Endodermal cell (in vitro differentiated cells): ENCODE measurements around the gene ATXN7L1. TPM values are rescaled to one million over a fixed set of nuclear protein-coding genes. Genes with fewer than 3 reads are reported as not detected.

ENCODE experiments used
- DNase-seq: peaks from one replicate; pipeline ENCODE4 v3.0.0-alpha.2; 2017
- H3K27ac ChIP-seq: 2 replicates; pipeline ENCODE4 v1.5.1; 2013; ENCODE audit warnings: mild to moderate bottlenecking, low read depth, low read length, moderate library complexity
- H3K27me3 ChIP-seq: 2 replicates; pipeline ENCODE4 v1.6.1; 2013; ENCODE audit warnings: mild to moderate bottlenecking, low read length, moderate library complexity; ENCODE audit not compliant: insufficient read depth, control insufficient read depth, poor library complexity, severe bottlenecking
- H3K36me3 ChIP-seq: 2 replicates; pipeline ENCODE4 v1.7.0; 2013; ENCODE audit warnings: mild to moderate bottlenecking, low read length, moderate library complexity; ENCODE audit not compliant: control insufficient read depth, insufficient read depth
- H3K4me1 ChIP-seq: one replicate; pipeline ENCODE4 v1.7.0; 2013; ENCODE audit warnings: low read length; ENCODE audit not compliant: control insufficient read depth, insufficient read depth
- H3K4me3 ChIP-seq: 2 replicates; pipeline ENCODE4 v1.5.1; 2013; ENCODE audit warnings: mild to moderate bottlenecking, low read length, moderate library complexity
- H3K9ac ChIP-seq: 2 replicates; pipeline ENCODE4 v1.6.1; 2013; ENCODE audit warnings: mild to moderate bottlenecking, low read length, moderate library complexity; ENCODE audit not compliant: poor library complexity, severe bottlenecking; ENCODE audit errors: extremely low read depth
- H3K9me3 ChIP-seq: 2 replicates; pipeline ENCODE4 v1.6.1; 2013; ENCODE audit warnings: mild to moderate bottlenecking, low read length, moderate library complexity; ENCODE audit not compliant: control insufficient read depth
- H3K27ac Mint-ChIP-seq: 2 replicates; pipeline ENCODE4 v1.8.0; 2020; ENCODE audit warnings: mixed read lengths
- H3K27me3 Mint-ChIP-seq: 2 replicates; pipeline ENCODE4 v1.8.0; 2021; ENCODE audit warnings: mild to moderate bottlenecking, mixed read lengths; ENCODE audit not compliant: insufficient read depth
- H3K36me3 Mint-ChIP-seq: 2 replicates; pipeline ENCODE4 v1.8.0; 2020; ENCODE audit warnings: low read depth, mixed read lengths
- H3K4me1 Mint-ChIP-seq: 2 replicates; pipeline ENCODE4 v1.8.0; 2020; ENCODE audit warnings: mixed read lengths
- H3K4me3 Mint-ChIP-seq: 2 replicates; pipeline ENCODE4 v1.8.0; 2020; ENCODE audit warnings: mild to moderate bottlenecking, moderate library complexity, mixed read lengths
- H3K9me3 Mint-ChIP-seq: 2 replicates; pipeline ENCODE4 v1.8.0; 2020; ENCODE audit warnings: mild to moderate bottlenecking, mixed read lengths
- CTCF ChIP-seq: fragments of 200-600 bp; sonication (generic); conservative IDR thresholded peaks from 2 replicates; pipeline ENCODE4 v1.5.0; 2021; ENCODE audit warnings: antibody characterized with exemption, mild to moderate bottlenecking
- WGBS, 2 experiments: methylation state at CpG; one replicate each; pipeline versions ENCODE4 v1.1.5 to v1.1.7; 2013; ENCODE audit warnings: missing lambda C conversion rate in 2 of 2, mixed read lengths in 1 of 2; ENCODE audit not compliant: insufficient coverage in 1 of 2, insufficient read length in 1 of 2; 5-methylcytosine and 5-hydroxymethylcytosine counted together
- total RNA-seq, 2 donors: library from RNA; stranded (reverse); fragmentation: NEBNext Ultra II Directional in 1 of 2; extraction: Animal tissue kit (Norgen Biotek cat#: 25700) in 1 of 2; gene quantifications; 2 replicates in 1 of 2; 3 replicates in 1 of 2; pipeline ENCODE4 v1.2.1, GENCODE V29; 2021

The ATXN7L1 gene
- total RNA-seq, 2 donors from 2014 or later = 16.9 to 30.4 TPM

- Mint-ChIP-seq H3K9me3 (no peaks in the 10 kb centered on the region), H3K27ac (no peak overlapping the region), H3K36me3 (peaks cover 5% of the 10 kb centered on the region), H3K4me1 (peaks cover 12% of the 10 kb centered on the region), H3K27me3 (no peaks in the 10 kb centered on the region), H3K4me3 (no peak overlapping the region)
- Histone ChIP-seq H3K4me1 (no peaks in the 10 kb centered on the region), H3K4me3 (no peak overlapping the region), H3K9me3 (no peaks in the 10 kb centered on the region), H3K36me3 (no peaks in the 10 kb centered on the region), H3K27me3 (no peaks in the 10 kb centered on the region), H3K27ac (no peak overlapping the region), H3K9ac (no peak overlapping the region)
- 90 to 100% methylated on average over 1 to 6 of the region's 6 CpGs for WGBS, 2 experiments
- DNase-seq = no peak
- TF ChIP-seq CTCF = no peak
Measured at GRCh38 chr7:105734233-105734632, 142.2 kb downstream of the ATXN7L1 start.

DNA sequence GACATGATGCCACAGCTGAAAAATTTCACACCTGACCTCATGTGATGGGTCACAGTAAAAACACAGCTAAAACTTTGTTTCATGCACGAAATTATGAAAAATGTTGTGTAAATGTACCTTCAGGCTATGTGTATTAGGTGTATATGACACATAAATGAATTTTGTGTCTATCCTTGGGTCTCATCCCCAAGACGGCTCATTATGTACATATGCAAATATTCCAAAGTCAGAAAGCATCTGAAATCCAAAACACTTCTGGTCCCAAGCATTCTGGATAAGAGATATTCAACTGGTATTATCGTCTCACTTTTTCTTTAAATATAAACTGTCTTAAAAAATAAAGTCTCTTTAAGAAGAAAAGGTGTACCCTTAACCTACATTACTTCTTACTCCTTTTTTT lies 145.4 kb downstream of the ATXN7L1 start:
- TF ChIP-seq CTCF = no peak
- no peaks in the 10 kb centered on the region for H3K27me3 Mint-ChIP-seq
- no peaks in the 10 kb centered on the region for H3K4me1 ChIP-seq
- H3K27ac Mint-ChIP-seq = no peak overlapping the region
- H3K4me1 Mint-ChIP-seq = peaks cover 10% of the 10 kb centered on the region
- DNase-seq = no peak
- no peak overlapping the region for H3K4me3 ChIP-seq
- no peak overlapping the region for H3K4me3 Mint-ChIP-seq
- 86% methylated on average over 3 of the region's 3 CpGs; no CpG with 5 or more reads in 1 of the 2 experiments for WGBS, 2 experiments
- H3K36me3 ChIP-seq = no peaks in the 10 kb centered on the region
- H3K9me3 ChIP-seq = no peaks in the 10 kb centered on the region
- H3K36me3 Mint-ChIP-seq = peaks cover 15% of the 10 kb centered on the region
- H3K27ac ChIP-seq = no peak overlapping the region
- H3K27me3 ChIP-seq = no peaks in the 10 kb centered on the region
- H3K9ac ChIP-seq = no peak overlapping the region
- no peaks in the 10 kb centered on the region for H3K9me3 Mint-ChIP-seq

- no peak for DNase-seq
- Histone ChIP-seq H3K27me3 (no peaks in the 10 kb centered on the region), H3K27ac (no peak overlapping the region), H3K36me3 (no peaks in the 10 kb centered on the region), H3K4me1 (no peaks in the 10 kb centered on the region), H3K9ac (no peak overlapping the region), H3K4me3 (no peak overlapping the region), H3K9me3 (no peaks in the 10 kb centered on the region)
- no peak for TF ChIP-seq CTCF
- H3K4me1 Mint-ChIP-seq = peaks cover 8% of the 10 kb centered on the region
- no peaks in the 10 kb centered on the region for H3K27me3 Mint-ChIP-seq
- H3K27ac Mint-ChIP-seq = no peak overlapping the region
- no peak overlapping the region for H3K4me3 Mint-ChIP-seq
- H3K9me3 Mint-ChIP-seq = no peaks in the 10 kb centered on the region
- 93 to 100% methylated on average over 2 of the region's 2 CpGs for WGBS, 2 experiments
- peaks cover 27% of the 10 kb centered on the region for H3K36me3 Mint-ChIP-seq
Measured at GRCh38 chr7:105728028-105728427, 148.4 kb downstream of the ATXN7L1 start.
